GM19043 (cell line): ENCODE data around the gene BMP5.

Source experiments
- ATAC-seq: cut with Tn5 transposase; IDR thresholded peaks from one replicate; pipeline ENCODE4 v1.9.1; 2021; ENCODE audit warnings: low read depth; ENCODE audit not compliant: unreplicated experiment

Gene BMP5

GRCh38 chr6:55819811-55820210, 55.6 kb downstream of the BMP5 start:
- no peak for ATAC-seq

- no peak for ATAC-seq
Measured at GRCh38 chr6:55818482-55818881, 56.9 kb downstream of the BMP5 start.

GRCh38 chr6:55812509-55812908, 62.9 kb downstream of the BMP5 start:
- no peak for ATAC-seq

- ATAC-seq = no peak
Measured at GRCh38 chr6:55811074-55811473, 64.3 kb downstream of the BMP5 start.

- no peak for ATAC-seq
Measured at GRCh38 chr6:55802259-55802658, 73.1 kb downstream of the BMP5 start.

GRCh38 chr6:55798571-55798970, 76.8 kb downstream of the BMP5 start:
- ATAC-seq = no peak

GRCh38 chr6:55794136-55794812, 81.1 kb downstream of the BMP5 start:
- ATAC-seq = no peak

GRCh38 chr6:55785273-55785672, 90.1 kb downstream of the BMP5 start:
- no peak for ATAC-seq

- no peak for ATAC-seq
Measured at GRCh38 chr6:55782275-55782674, 93.1 kb downstream of the BMP5 start.

GRCh38 chr6:55778705-55779104, 96.7 kb downstream of the BMP5 start:
- no peak for ATAC-seq

- no peak for ATAC-seq
Measured at GRCh38 chr6:55777469-55777868, 97.9 kb downstream of the BMP5 start.

GRCh38 chr6:55776113-55776512, 99.3 kb downstream of the BMP5 start:
- no peak for ATAC-seq

GRCh38 chr6:55775029-55775318, 100.4 kb downstream of the BMP5 start:
- ATAC-seq = no peak

GRCh38 chr6:55774286-55775028, 100.9 kb downstream of the BMP5 start:
- ATAC-seq = no peak

- no peak for ATAC-seq
Measured at GRCh38 chr6:55773620-55774216, 101.7 kb downstream of the BMP5 start.

GRCh38 chr6:55772730-55773129, 102.7 kb downstream of the BMP5 start:
- no peak for ATAC-seq

GRCh38 chr6:55759536-55759935, 115.9 kb downstream of the BMP5 start:
- ATAC-seq = no peak

- no peak for ATAC-seq
Measured at GRCh38 chr6:55758156-55758937, 117.0 kb downstream of the BMP5 start.

- no peak for ATAC-seq
Measured at GRCh38 chr6:55756531-55757031, 118.8 kb downstream of the BMP5 start.

GRCh38 chr6:55748880-55749279, 126.5 kb downstream of the BMP5 start:
- no peak for ATAC-seq

- ATAC-seq = no peak
Measured at GRCh38 chr6:55746473-55746872, 128.9 kb downstream of the BMP5 start.
